RWPE1 (cell line): ENCODE data around the gene TRIM24.

Experiments
- CTCF ChIA-PET: fragments of 350-600 bp; sonication (Branson Sonifier 250); formaldehyde crosslinking; extraction: SDS; loops from one replicate; lab custom pipeline; 2021; lab: Yijun Ruan, JAX
- POLR2A ChIA-PET: fragments of 400-600 bp; formaldehyde crosslinking; extraction: SDS; loops from one replicate; lab custom pipeline; 2020; ENCODE audit warnings: antibody characterized with exemption; ENCODE audit not compliant: low non-redundant PET; lab: Yijun Ruan, JAX
- DNase-seq: peaks from one replicate; pipeline ENCODE4 v3.0.0; 2012; ENCODE audit warnings: low spot score
- H3K27ac ChIP-seq: fragments of 450-650 bp; 2 replicates; pipeline ENCODE4 v1.5.1; 2017
- TF ChIP-seq, protein P1 (sequence below): fragments of 450-650 bp; conservative IDR thresholded peaks from 2 replicates; pipeline ENCODE4 v1.5.1; 2017; ENCODE audit warnings: low read depth, mild to moderate bottlenecking

TRIM24 gene

DNA sequence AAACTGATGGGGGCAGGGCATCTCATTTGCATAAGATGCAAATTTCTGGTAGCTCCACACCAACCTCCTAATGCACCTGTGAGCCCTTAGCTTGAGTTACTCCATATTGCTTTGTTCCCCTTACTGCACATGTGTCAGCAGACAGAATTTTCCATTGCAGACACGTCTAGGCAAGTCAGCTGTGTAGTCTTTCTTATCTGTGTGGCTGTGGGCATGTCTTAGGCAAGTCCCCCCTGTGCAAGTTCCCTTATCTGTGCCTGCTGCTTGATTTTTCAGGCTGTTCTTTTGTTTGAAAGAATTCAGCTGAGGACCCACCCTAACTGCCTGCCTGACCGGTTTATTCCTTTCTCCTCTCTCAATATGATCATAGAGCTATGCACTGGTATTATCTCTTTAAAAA lies 28.5 kb upstream of the TRIM24 start:
- ChIA-PET CTCF (no interaction called here), POLR2A (no interaction called here)
- no peak overlapping the region for H3K27ac ChIP-seq
- TF ChIP-seq, protein P1, sequence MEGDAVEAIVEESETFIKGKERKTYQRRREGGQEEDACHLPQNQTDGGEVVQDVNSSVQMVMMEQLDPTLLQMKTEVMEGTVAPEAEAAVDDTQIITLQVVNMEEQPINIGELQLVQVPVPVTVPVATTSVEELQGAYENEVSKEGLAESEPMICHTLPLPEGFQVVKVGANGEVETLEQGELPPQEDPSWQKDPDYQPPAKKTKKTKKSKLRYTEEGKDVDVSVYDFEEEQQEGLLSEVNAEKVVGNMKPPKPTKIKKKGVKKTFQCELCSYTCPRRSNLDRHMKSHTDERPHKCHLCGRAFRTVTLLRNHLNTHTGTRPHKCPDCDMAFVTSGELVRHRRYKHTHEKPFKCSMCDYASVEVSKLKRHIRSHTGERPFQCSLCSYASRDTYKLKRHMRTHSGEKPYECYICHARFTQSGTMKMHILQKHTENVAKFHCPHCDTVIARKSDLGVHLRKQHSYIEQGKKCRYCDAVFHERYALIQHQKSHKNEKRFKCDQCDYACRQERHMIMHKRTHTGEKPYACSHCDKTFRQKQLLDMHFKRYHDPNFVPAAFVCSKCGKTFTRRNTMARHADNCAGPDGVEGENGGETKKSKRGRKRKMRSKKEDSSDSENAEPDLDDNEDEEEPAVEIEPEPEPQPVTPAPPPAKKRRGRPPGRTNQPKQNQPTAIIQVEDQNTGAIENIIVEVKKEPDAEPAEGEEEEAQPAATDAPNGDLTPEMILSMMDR = no peak
- no peak for DNase-seq

DNA sequence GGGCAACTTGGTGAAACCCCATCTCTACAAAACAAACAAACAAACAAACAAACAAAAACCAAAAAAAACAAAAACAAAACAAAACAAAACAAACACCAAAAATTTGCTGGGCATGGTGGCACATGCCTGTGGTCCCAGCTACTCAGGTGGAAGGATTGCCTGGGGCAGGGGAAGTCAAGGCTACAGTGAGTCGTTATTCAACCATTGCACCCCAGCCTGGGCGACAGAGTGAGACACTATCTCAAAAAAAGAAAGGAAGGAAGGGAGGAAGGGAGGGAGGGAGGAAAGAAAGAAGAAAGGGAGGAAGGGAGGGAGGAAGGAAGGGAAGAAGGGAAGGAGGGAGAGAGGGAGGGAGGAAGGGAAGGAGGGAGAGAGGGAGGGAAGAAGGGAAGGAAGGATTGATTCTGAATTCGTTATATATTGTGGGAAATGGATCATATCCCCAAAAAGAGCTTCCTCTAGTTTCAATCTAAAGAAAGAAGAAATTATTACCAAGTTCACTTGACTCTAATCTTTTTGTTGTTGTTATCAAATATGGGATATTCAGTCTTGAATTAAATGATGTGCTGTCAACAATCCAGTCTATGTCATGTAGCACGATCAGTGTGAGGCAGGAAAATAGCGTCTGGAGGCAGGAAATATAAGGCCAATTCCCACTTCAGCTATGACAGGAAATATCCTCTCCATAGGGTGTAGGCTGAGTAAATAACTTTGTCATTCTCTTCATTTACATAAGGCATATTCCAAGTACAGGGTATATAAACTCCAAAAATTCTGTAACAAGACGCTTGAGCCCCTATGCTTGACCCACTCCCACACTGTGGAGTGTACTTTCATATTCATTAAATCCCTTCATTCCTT lies 26.2 kb upstream of the TRIM24 start:
- ChIA-PET POLR2A (no interaction called here), CTCF (no interaction called here)
- TF ChIP-seq, protein P1 = no peak
- no peak overlapping the region for H3K27ac ChIP-seq
- DNase-seq = no peak

DNA sequence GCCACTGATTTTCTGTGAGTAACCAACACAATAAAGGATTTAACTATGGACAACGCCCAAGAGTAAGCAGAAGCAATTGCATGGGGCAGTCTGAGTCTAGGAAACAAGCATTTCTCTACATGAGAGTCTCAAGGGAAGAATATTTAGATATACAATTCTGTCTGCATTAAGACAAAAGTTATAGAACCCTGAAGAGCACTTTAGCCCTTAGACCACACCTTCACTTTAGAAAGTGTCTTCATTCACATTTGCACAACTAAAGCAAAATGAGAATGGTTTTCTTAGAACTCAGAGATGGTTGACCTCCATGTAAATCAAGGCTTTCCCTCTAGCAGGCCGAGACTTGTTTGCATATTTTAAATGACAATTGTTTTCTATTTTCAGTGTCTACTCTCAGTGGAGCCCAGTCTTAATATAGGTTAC lies 25.5 kb upstream of the TRIM24 start:
- ChIA-PET POLR2A (no interaction called here), CTCF (no interaction called here)
- H3K27ac ChIP-seq = no peak overlapping the region
- TF ChIP-seq, protein P1 = no peak
- DNase-seq = no peak

DNA sequence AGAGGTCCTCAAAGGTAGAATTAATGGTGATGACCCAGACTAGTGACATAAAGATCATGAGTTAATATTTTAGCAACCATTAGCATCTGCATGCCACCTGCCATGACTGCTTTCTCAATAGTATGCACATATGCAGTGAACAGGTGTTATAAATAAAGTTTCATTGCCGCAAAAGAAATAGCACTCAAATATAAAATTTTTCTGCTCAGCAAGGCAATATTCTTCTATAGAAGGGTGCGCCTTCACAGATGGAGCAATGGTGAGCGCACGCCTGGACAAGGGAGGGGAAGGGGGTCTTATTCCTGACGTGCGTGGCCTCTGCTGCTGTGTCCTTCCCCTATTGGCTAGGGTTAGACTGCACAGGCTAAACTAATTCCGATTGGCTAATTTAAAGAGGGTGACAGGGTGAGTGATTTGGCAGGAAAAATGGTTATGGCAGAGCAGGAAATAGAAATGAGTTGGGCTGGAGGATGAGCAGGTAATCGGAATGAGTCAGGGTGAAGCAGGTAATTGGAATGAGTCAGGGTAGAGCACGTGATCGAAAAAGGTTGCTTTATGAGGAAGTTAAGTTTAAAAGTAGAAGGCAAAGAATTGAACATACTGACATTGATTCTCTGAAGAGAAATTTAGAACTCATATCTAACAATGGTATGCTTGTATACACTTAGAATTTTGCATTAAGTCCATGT lies 24.7 kb upstream of the TRIM24 start:
- peak; percentile 1 for DNase-seq
- H3K27ac ChIP-seq = no peak overlapping the region
- CTCF ChIA-PET = no interaction called here
- POLR2A ChIA-PET = no interaction called here
- TF ChIP-seq, protein P1 = no peak

DNA sequence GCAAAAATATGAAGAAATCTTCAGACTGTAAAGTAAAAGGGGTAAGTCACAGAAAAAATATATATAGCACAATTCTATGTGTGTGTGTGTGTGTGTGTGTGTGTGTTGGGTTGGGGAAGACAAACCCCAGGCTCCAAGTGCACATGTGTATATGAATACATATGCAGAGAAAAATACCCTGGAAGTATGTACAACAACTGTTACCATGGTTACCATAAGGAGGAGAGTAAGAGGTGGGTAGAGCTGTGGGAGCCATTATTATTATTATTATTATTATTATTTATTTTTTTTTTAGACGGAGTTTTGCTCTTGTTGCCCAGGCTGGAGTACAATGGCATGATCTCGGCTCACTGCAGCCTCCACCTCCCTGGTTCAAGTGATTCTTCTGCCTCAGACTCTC lies 23.7 kb upstream of the TRIM24 start:
- ChIA-PET CTCF (no interaction called here), POLR2A (no interaction called here)
- no peak overlapping the region for H3K27ac ChIP-seq
- no peak for DNase-seq
- TF ChIP-seq, protein P1 = no peak

DNA sequence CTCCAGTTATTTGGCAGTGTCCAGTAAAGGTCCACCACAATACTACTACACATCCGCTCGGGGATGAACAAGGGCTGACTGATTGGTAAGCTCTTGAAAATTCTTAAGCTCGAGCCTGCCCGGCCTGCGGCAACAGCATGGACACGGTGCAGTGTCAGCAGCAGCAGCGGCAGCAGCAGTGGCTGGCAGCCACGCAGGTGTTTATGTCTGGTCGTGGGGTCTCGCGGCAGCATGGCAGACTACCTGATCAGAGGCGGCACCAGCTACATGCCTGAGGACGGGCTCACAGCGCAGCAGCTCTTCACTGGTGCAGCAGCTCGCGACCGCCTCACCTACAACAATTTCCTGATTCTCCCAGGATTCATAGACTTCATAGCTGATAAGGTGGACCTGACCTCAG lies 19.6 kb upstream of the TRIM24 start:
- H3K27ac ChIP-seq = no peak overlapping the region
- ChIA-PET CTCF (no interaction called here), POLR2A (no interaction called here)
- TF ChIP-seq, protein P1 = no peak
- no peak for DNase-seq
